Measurements from ENCODE around the gene CNEP1R1.
A peak's percentile ranks its signal among the peaks of the same experiment; 100 is the strongest.

The CNEP1R1 gene

DNA sequence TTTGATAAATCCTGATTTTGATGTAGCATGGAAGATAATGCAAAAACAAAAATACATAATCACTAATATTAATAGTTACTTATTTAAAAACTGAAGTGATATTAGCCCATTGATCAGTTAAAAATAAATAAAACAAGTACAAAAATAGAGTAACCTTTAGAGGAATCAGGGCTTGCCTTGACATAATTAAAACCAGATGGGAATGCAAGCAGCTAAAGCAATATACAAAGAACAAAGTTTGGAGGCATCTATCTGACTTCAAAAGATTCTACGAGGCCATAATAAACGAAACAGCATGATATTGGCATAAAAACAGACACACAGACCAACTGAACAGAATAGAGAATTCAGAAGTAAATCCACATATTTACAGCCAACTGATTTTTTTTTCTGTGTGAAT, 25.8 kb downstream of the CNEP1R1 start:
- no peak for DNase-seq (ENCODE audit: insufficient read length, low spot score)
- no peak for TF ChIP-seq TAF1 (IDR thresholded peaks at IDR 0.05; ENCODE audit: low read depth, low read length)
- TF ChIP-seq SPI1 (IDR thresholded peaks at IDR 0.05; ENCODE audit: low read depth, low read length), result no peak
- TF ChIP-seq POLR2AphosphoS5 (IDR thresholded peaks at IDR 0.05; ENCODE audit: low read depth, low read length), result no peak
- no peak for TF ChIP-seq POLR2A (IDR thresholded peaks at IDR 0.05; ENCODE audit: low read depth, low read length)
- no peak for TF ChIP-seq POU2F2 (IDR thresholded peaks at IDR 0.05; ENCODE audit: low read depth, low read length)
- TF ChIP-seq PAX5 (IDR thresholded peaks at IDR 0.05; ENCODE audit: insufficient read depth, low read length, severe bottlenecking), result no peak
- no peak for FAIRE-seq

DNA sequence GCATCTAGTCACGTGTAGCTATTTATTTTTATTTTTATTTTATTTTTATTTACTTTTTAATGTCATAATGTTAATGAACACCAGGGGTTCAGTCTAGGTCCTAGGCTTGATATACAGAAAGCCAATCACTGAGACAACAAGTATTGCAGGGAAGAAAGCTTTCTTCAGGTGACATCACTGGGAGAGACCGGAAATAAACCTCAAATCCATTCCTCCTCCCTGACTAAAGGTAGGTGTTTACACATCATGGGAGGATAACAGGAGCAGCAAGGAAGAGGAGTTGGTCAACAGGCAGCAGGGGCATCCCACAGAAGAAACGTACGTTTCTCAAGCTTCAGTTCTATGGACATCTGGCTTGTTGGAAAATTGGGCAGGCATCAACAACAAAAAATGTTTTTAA, 31.2 kb downstream of the CNEP1R1 start:
- no peak for DNase-seq (ENCODE audit: insufficient read length, low spot score)
- TF ChIP-seq PAX5 (IDR thresholded peaks at IDR 0.05; ENCODE audit: insufficient read depth, low read length, severe bottlenecking) (no peak), POU2F2 (IDR thresholded peaks at IDR 0.05; ENCODE audit: low read depth, low read length) (no peak), SPI1 (IDR thresholded peaks at IDR 0.05; ENCODE audit: low read depth, low read length) (no peak), POLR2A (IDR thresholded peaks at IDR 0.05; ENCODE audit: low read depth, low read length) (no peak), TAF1 (IDR thresholded peaks at IDR 0.05; ENCODE audit: low read depth, low read length) (no peak), POLR2AphosphoS5 (IDR thresholded peaks at IDR 0.05; ENCODE audit: low read depth, low read length) (no peak)
- no peak for FAIRE-seq

DNA sequence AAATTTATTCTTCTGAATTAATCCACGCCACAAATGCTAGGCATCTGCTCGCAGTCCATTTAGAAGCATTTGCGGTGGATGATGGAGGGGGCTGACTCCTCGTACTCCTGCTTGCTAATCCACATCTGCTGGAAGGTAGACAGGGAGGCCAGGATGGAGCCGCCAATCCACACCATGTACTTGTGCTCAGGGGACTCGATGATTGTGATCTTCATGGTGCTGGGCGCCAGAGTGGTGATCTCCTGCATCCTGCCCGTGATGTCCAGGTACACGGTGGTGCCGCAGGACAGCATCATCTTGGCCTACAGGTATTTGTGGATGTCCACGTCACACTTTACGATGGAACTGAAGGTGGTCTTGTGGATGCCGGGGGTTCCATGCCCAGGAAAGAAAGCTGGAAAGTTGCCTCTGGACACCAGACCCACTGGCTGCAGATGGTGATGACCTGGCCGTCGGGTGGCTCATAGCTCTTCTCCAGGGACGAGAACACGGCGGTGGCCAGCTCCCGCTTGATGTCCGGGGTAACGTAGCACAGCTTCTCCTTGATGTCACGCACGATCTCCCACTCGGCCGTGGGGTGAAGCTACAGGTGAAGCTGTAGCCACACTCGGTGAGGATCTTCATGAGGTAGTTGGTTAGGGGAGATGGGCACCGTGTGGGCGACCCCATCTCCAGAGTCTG, 33.2 kb downstream of the CNEP1R1 start:
- TF ChIP-seq PAX5 (IDR thresholded peaks at IDR 0.05; ENCODE audit: insufficient read depth, low read length, severe bottlenecking) (no peak), POU2F2 (IDR thresholded peaks at IDR 0.05; ENCODE audit: low read depth, low read length) (no peak), POLR2AphosphoS5 (IDR thresholded peaks at IDR 0.05; ENCODE audit: low read depth, low read length) (no peak), POLR2A (IDR thresholded peaks at IDR 0.05; ENCODE audit: low read depth, low read length) (no peak), TAF1 (IDR thresholded peaks at IDR 0.05; ENCODE audit: low read depth, low read length) (no peak), SPI1 (IDR thresholded peaks at IDR 0.05; ENCODE audit: low read depth, low read length) (no peak)
- DNase-seq (ENCODE audit: insufficient read length, low spot score), result no peak
- FAIRE-seq, result no peak

DNA sequence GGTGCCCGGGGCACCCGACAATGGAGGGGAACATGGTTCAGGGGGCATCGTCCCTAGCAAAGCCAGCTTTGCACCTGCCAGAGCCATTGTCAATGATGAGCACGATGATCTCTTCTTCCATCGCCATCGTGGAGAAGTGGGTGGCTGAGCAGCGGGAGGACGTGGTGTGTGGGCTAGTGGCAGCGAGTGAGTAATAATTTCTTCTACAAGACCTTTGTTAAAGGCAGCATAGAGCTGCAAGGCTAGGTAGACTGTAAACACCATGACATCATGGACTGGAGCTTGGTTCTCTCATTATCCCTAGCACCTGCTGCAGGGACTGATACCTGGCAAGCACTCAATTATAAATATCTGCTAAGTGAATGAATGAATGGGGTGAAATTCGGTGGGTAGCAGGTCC, 34.1 kb downstream of the CNEP1R1 start:
- DNase-seq (ENCODE audit: insufficient read length, low spot score) (no peak), FAIRE-seq (no peak)
- no peak for TF ChIP-seq SPI1 (IDR thresholded peaks at IDR 0.05; ENCODE audit: low read depth, low read length)
- TF ChIP-seq TAF1 (IDR thresholded peaks at IDR 0.05; ENCODE audit: low read depth, low read length), result no peak
- TF ChIP-seq POU2F2 (IDR thresholded peaks at IDR 0.05; ENCODE audit: low read depth, low read length), result no peak
- no peak for TF ChIP-seq PAX5 (IDR thresholded peaks at IDR 0.05; ENCODE audit: insufficient read depth, low read length, severe bottlenecking)
- no peak for TF ChIP-seq POLR2AphosphoS5 (IDR thresholded peaks at IDR 0.05; ENCODE audit: low read depth, low read length)
- TF ChIP-seq POLR2A (IDR thresholded peaks at IDR 0.05; ENCODE audit: low read depth, low read length), result no peak

DNA sequence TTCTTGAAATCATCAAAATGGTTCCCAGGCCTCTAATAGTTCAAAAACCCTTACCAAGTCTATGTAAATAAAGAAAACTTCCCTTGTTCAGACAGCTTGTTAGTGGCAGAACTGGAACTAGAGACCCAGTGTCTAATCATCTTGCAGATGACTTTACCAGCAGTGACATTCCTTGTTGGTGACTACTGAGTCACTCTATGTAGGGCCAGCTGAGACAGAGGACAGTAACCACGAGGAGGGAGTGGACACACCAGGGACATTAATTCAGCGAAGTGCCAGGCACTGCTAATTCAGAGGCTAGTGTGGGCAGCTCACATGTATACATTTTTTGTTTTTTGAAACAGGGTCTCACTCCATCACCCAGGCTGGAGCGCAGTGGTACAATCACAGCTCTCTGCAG, 34.6 kb downstream of the CNEP1R1 start:
- TF ChIP-seq PAX5 (IDR thresholded peaks at IDR 0.05; ENCODE audit: insufficient read depth, low read length, severe bottlenecking) (no peak), POU2F2 (IDR thresholded peaks at IDR 0.05; ENCODE audit: low read depth, low read length) (no peak), SPI1 (IDR thresholded peaks at IDR 0.05; ENCODE audit: low read depth, low read length) (no peak), TAF1 (IDR thresholded peaks at IDR 0.05; ENCODE audit: low read depth, low read length) (no peak), POLR2AphosphoS5 (IDR thresholded peaks at IDR 0.05; ENCODE audit: low read depth, low read length) (no peak), POLR2A (IDR thresholded peaks at IDR 0.05; ENCODE audit: low read depth, low read length) (no peak)
- DNase-seq (ENCODE audit: insufficient read length, low spot score) (no peak), FAIRE-seq (no peak)

DNA sequence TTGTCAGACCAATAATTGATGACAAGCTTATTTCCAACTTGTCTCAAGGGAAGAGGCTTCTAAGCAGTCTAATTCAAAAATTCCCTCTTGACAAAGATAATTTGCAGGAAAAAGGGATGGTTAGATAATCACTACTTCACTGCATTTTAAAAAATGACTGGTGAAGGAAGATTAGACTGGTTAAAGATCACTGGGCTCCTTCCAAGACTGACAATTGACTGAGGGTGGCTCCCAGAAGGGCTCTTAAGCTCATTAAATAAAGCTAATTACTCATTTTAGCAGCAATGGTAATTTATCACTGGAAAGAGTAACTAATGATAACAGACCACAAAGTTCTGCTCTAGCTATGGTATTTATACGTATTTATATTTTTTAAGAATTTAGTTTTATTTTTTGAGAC, 36.3 kb downstream of the CNEP1R1 start:
- no peak for TF ChIP-seq POLR2AphosphoS5 (IDR thresholded peaks at IDR 0.05; ENCODE audit: low read depth, low read length)
- no peak for TF ChIP-seq PAX5 (IDR thresholded peaks at IDR 0.05; ENCODE audit: insufficient read depth, low read length, severe bottlenecking)
- TF ChIP-seq SPI1 (IDR thresholded peaks at IDR 0.05; ENCODE audit: low read depth, low read length), result no peak
- TF ChIP-seq POLR2A (IDR thresholded peaks at IDR 0.05; ENCODE audit: low read depth, low read length), result no peak
- no peak for TF ChIP-seq TAF1 (IDR thresholded peaks at IDR 0.05; ENCODE audit: low read depth, low read length)
- no peak for TF ChIP-seq POU2F2 (IDR thresholded peaks at IDR 0.05; ENCODE audit: low read depth, low read length)
- DNase-seq (ENCODE audit: insufficient read length, low spot score) (no peak), FAIRE-seq (no peak)

DNA sequence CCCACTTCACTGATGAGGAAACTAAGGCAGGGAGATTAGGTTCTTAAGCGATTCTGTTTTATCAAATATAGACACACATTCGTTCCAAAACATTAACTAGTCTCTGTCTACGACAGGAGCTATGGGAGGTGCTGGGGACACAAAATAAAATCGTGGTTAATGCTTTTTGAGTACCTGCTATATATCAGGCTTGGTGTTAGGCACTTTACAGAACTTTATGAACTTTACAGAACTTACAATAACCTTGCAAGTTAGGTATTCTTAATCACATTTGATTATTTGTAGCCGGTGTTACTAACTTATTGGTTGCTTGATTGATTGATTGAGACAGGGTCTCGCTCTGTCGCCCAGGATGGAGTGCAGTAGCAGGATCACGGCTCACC, 40.2 kb downstream of the CNEP1R1 start:
- TF ChIP-seq TAF1 (IDR thresholded peaks at IDR 0.05; ENCODE audit: low read depth, low read length) (no peak), POLR2AphosphoS5 (IDR thresholded peaks at IDR 0.05; ENCODE audit: low read depth, low read length) (no peak), SPI1 (IDR thresholded peaks at IDR 0.05; ENCODE audit: low read depth, low read length) (no peak), PAX5 (IDR thresholded peaks at IDR 0.05; ENCODE audit: insufficient read depth, low read length, severe bottlenecking) (no peak), POLR2A (IDR thresholded peaks at IDR 0.05; ENCODE audit: low read depth, low read length) (no peak), POU2F2 (IDR thresholded peaks at IDR 0.05; ENCODE audit: low read depth, low read length) (no peak)
- DNase-seq (ENCODE audit: insufficient read length, low spot score) (no peak), FAIRE-seq (no peak)

DNA sequence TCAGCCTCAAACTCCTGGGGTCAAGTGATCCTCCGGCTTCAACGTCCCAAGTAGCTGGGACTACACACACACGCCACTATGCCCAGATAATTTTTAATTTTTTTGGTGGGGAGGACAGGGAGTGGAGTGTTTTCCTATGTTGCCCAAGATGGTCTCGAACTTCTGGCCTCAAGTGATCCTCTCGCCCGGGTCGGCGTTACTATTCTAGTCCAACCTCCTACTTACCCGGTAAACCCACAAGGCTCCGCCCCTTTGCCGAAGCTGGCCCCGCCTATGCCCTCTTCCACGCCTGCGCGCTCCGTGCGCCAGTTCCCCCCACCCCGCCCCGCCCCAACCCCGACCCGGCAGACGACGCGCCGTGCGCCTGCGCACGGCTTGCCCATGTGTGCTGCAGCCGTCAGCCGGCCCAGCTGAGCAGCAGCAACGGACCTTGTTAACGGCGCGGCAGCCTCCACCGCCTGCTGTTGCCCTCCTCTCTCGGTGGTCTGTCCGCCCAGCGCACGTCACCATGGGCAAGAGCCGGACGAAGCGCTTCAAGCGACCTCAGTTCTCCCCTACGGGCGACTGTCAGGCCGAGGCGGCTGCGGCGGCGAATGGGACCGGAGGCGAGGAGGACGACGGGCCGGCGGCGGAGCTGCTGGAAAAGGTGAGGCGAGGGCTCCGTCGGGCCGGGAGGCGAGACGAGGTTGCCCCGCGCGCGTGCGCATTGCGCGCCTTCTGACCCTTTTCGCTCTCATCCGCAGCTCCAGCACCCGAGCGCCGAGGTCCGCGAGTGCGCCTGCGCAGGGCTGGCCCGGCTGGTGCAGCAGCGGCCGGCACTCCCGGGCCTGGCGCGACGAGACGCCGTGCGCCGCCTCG, 40.8 kb downstream of the CNEP1R1 start, which contains the start of gene HEATR3:
Gene HEATR3 (plus strand): TSS at position 347 of the 858 bp plus-strand sequence. CDS start 162 bp downstream, at position 509.
- TF ChIP-seq TAF1 (IDR thresholded peaks at IDR 0.05; ENCODE audit: low read depth, low read length) (peak; percentile 23; the same call in 1 of the 2 replicates), POLR2A (IDR thresholded peaks at IDR 0.05; ENCODE audit: low read depth, low read length) (peak; percentile 66; the same call in 1 of the 2 replicates), POLR2AphosphoS5 (IDR thresholded peaks at IDR 0.05; ENCODE audit: low read depth, low read length) (peak; percentile 67; the same call in 1 of the 2 replicates), PAX5 (IDR thresholded peaks at IDR 0.05; ENCODE audit: insufficient read depth, low read length, severe bottlenecking) (no peak), SPI1 (IDR thresholded peaks at IDR 0.05; ENCODE audit: low read depth, low read length) (0 out of 2 replicates have a peak, but pooled peaks have one; percentile 12), POU2F2 (IDR thresholded peaks at IDR 0.05; ENCODE audit: low read depth, low read length) (no peak)
- FAIRE-seq (peak; percentile 97), DNase-seq (ENCODE audit: insufficient read length, low spot score) (peak; percentile 89)
